ENCODE data around the gene IFNGR2. TPM values are rescaled to one million over a fixed set of nuclear protein-coding genes. Genes with fewer than 3 reads are reported as not detected.
"Not testable (repeated sequence)": the region's sequence is repeated elsewhere in the genome, so short reads cannot be mapped to it uniquely, and the experiment has no call there.

IFNGR2 gene
- total and polyA plus RNA-seq, 4 experiments from 2014 or later, result 8.7 to 24.3 (median 21.8) TPM

DNA sequence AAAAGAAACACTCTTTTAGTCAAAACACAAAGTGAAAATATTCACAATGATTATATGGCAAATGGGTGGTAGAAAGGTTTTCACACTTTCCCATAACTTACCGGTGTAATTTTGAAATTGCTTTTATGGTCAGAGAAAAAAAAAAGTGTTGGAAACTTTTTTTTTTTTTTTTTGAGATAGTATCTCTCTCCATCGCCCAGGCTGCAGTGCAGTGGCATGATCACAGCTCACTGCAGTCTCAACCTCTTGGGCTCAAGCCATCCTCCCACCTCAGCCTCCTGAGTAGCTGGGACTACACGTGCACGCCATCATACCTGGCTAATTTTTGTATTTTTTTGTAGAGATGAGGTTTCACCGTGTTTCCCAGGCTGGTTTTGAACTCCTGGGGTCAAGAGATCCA lies 3.3 kb downstream of the IFNGR2 start:
- ChIA-PET CTCF (ENCODE audit: partially characterized antibody) (interaction anchor here (1.4 to 3.2 kb wide), 3 partner anchors 37 to 46 kb away, joined by 3 to 15 read pairs (median 6); no protein-coding TSS in a partner anchor), POLR2A (ENCODE audit: partially characterized antibody) (interaction anchor here (1.0 to 2.4 kb wide), 4 partner anchors 21 to 81 kb away, joined by 3 to 12 read pairs (median 8); partner anchors contain the start of gene IFNAR1)
- peaks cover 31% of the 10 kb centered on the region for H3K4me1 ChIP-seq (ENCODE audit: insufficient read depth, low read length)
- peak overlapping the region in 1 of 7 donors; percentile 25 for H3K27ac Mint-ChIP-seq
- H3K4me1 Mint-ChIP-seq, result peaks cover 19 to 53% (median 37%) of the 10 kb centered on the region in 4 donors
- no peaks in the 10 kb centered on the region for H3K9me3 ChIP-seq (ENCODE audit: control insufficient read depth in 1 of 2, low read length in 2 of 2)
- peaks cover 3% of the 10 kb centered on the region in 2 donors for H3K36me3 Mint-ChIP-seq
- H3K27me3 ChIP-seq (ENCODE audit: insufficient read depth, low read length), result no peaks in the 10 kb centered on the region
- peaks cover 0 to 2% of the 10 kb centered on the region in 2 donors for H3K27me3 Mint-ChIP-seq
- no peak overlapping the region for H3K27ac ChIP-seq (ENCODE audit: low read depth, low read length)
- peak overlapping the region in 5 of 8 donors; percentile 17 to 94 (median 45) for H3K4me3 Mint-ChIP-seq
- H3K4me3 ChIP-seq (ENCODE audit: low read length in 2 of 2), result no peak overlapping the region
- intact Hi-C loops (cut with micrococcal nuclease), result no loop called here
- DNase-seq, result no peak
- no peaks in the 10 kb centered on the region for H3K36me3 ChIP-seq (ENCODE audit: insufficient read depth, low read length)
- H3K9me3 Mint-ChIP-seq, result no peaks in the 10 kb centered on the region

DNA sequence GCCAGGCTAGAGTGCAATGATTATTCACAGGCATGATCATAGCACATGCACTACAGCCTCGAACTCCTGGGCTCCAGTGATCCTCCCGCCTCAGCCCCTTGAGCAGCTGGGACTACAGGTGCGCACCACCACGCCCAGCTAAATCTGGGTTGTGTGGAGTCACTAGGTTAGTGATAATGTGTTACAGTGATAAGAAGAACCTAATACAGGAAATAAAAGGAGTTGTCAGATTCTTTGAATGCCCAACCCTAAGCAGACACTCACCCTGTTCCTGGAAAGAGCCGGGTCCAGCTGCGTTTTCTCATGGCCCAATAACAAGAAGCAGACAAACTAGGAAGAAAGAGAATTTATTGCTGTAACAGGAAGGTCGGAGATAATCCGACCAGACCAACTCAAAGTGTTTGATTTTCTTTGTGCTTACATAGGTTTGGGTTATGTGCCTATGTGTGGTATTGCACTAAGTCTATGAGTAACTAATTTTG lies 8.8 kb downstream of the IFNGR2 start:
- peaks cover 23 to 53% (median 30%) of the 10 kb centered on the region in 4 donors for H3K4me1 Mint-ChIP-seq
- no peaks in the 10 kb centered on the region for H3K36me3 ChIP-seq (ENCODE audit: insufficient read depth, low read length)
- H3K9me3 Mint-ChIP-seq, result no peaks in the 10 kb centered on the region
- no peak for DNase-seq
- no peaks in the 10 kb centered on the region for H3K9me3 ChIP-seq (ENCODE audit: control insufficient read depth in 1 of 2, low read length in 2 of 2)
- POLR2A ChIA-PET (ENCODE audit: partially characterized antibody), result no interaction called here
- CTCF ChIA-PET (ENCODE audit: partially characterized antibody), result interaction anchor here (2.6 kb wide), 1 partner anchor 50 kb away, joined by 12 read pairs; no protein-coding TSS in a partner anchor
- H3K36me3 Mint-ChIP-seq, result peaks cover 12 to 14% of the 10 kb centered on the region in 2 donors
- no peaks in the 10 kb centered on the region for H3K27me3 Mint-ChIP-seq
- H3K4me3 Mint-ChIP-seq, result peak overlapping the region in 2 of 8 donors; percentile 8 to 18
- no peaks in the 10 kb centered on the region for H3K27me3 ChIP-seq (ENCODE audit: insufficient read depth, low read length)
- peak overlapping the region in 3 of 7 donors; percentile 23 to 68 (median 32) for H3K27ac Mint-ChIP-seq
- H3K4me3 ChIP-seq (ENCODE audit: low read length in 2 of 2), result no peak overlapping the region
- H3K27ac ChIP-seq (ENCODE audit: low read depth, low read length), result no peak overlapping the region
- peaks cover 11% of the 10 kb centered on the region for H3K4me1 ChIP-seq (ENCODE audit: insufficient read depth, low read length)
- intact Hi-C loops (cut with micrococcal nuclease), result no loop called here

DNA sequence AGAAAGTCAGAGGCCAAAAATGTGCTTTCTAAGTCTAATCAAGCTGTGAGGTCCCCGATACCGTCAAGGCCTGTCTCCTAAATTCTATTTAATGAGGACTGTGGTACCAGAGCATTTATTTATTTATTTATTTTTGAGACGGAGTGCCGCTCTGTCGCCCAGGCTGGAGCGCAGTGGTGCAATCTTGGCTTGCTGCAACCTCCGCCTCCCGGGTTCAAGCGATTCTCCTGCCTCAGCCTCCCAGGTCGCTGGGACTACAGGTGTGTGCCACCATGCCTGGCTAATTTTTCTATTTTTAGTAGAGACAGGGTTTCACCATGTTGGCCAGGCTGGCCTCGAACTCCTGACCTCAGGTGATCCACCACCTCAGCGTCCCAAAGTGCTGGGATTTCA lies 9.2 kb downstream of the IFNGR2 start:
- H3K36me3 Mint-ChIP-seq, result peaks cover 12 to 14% of the 10 kb centered on the region in 2 donors
- not testable (repeated sequence) for H3K27ac ChIP-seq (ENCODE audit: low read depth, low read length)

DNA sequence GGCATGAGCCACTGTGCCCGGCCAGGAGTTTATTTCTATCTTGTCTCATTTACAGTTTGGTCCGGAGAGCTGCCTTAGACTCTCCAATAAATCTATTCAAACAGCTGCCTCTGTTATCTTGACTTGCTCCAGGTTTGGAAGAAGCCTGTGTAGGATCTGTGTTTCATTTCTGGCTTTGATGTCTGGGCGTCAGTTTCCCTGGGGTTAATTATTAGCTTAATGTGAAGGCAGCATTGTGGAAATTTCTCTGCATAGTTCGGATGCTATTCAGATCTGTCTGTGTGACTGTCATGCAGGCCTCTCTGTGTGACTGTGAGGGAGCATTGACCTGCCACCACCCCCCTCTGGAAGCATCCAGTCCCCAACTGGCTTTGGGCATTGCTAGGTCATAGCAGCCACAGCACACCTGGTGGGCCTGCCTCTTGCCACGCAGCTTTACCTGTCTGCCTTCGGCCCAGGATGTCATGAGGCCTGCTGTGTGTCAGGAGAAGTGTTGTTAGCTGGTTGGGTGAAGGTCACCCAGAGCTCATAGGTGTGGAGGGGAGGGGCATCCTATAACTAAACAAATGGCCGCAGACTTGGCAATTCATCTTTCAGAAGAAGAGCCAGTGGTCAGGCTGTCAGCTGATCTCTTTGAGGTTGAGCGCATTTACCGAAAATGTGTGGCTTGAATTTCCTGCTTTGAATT lies 9.8 kb downstream of the IFNGR2 start:
- peak overlapping the region in 6 of 8 donors; percentile 15 to 58 (median 41) for H3K4me3 Mint-ChIP-seq
- no peaks in the 10 kb centered on the region for H3K36me3 ChIP-seq (ENCODE audit: insufficient read depth, low read length)
- intact Hi-C loops (cut with micrococcal nuclease), result no loop called here
- CTCF ChIA-PET (ENCODE audit: partially characterized antibody), result interaction anchor here (1.1 to 2.6 kb wide), 2 partner anchors 9 to 51 kb away, joined by 3 to 12 read pairs; no protein-coding TSS in a partner anchor
- peaks cover 11% of the 10 kb centered on the region for H3K4me1 ChIP-seq (ENCODE audit: insufficient read depth, low read length)
- H3K27ac ChIP-seq (ENCODE audit: low read depth, low read length), result no peak overlapping the region
- no peak overlapping the region for H3K4me3 ChIP-seq (ENCODE audit: low read length in 2 of 2)
- H3K9me3 Mint-ChIP-seq, result no peaks in the 10 kb centered on the region
- H3K27me3 ChIP-seq (ENCODE audit: insufficient read depth, low read length), result no peaks in the 10 kb centered on the region
- H3K9me3 ChIP-seq (ENCODE audit: control insufficient read depth in 1 of 2, low read length in 2 of 2), result no peaks in the 10 kb centered on the region
- POLR2A ChIA-PET (ENCODE audit: partially characterized antibody), result no interaction called here
- H3K36me3 Mint-ChIP-seq, result peaks cover 12 to 15% of the 10 kb centered on the region in 2 donors
- H3K27me3 Mint-ChIP-seq, result no peaks in the 10 kb centered on the region
- DNase-seq, result no peak
- peaks cover 18 to 48% (median 26%) of the 10 kb centered on the region in 4 donors for H3K4me1 Mint-ChIP-seq
- H3K27ac Mint-ChIP-seq, result peak overlapping the region; percentile 11 to 80 (median 42)

More for the DNA sequence above, 9.2 kb downstream of the IFNGR2 start:
- H3K27me3 Mint-ChIP-seq; DNase-seq; H3K9me3 Mint-ChIP-seq; H3K36me3 ChIP-seq (ENCODE audit: insufficient read depth, low read length); intact Hi-C loops (cut with micrococcal nuclease); H3K27me3 ChIP-seq (ENCODE audit: insufficient read depth, low read length); H3K4me3 Mint-ChIP-seq; POLR2A ChIA-PET (ENCODE audit: partially characterized antibody); H3K9me3 ChIP-seq (ENCODE audit: control insufficient read depth in 1 of 2, low read length in 2 of 2); H3K4me3 ChIP-seq (ENCODE audit: low read length in 2 of 2): not testable (repeated sequence)
- peaks cover 11% of the 10 kb centered on the region for H3K4me1 ChIP-seq (ENCODE audit: insufficient read depth, low read length)
- peaks cover 18 to 48% (median 27%) of the 10 kb centered on the region in 4 donors for H3K4me1 Mint-ChIP-seq
- CTCF ChIA-PET (ENCODE audit: partially characterized antibody), result interaction anchor here (1.1 to 2.6 kb wide), 2 partner anchors 9 to 51 kb away, joined by 3 to 12 read pairs; no protein-coding TSS in a partner anchor
- H3K27ac Mint-ChIP-seq, result peak overlapping the region in 2 of 7 donors; percentile 23 to 80

DNA sequence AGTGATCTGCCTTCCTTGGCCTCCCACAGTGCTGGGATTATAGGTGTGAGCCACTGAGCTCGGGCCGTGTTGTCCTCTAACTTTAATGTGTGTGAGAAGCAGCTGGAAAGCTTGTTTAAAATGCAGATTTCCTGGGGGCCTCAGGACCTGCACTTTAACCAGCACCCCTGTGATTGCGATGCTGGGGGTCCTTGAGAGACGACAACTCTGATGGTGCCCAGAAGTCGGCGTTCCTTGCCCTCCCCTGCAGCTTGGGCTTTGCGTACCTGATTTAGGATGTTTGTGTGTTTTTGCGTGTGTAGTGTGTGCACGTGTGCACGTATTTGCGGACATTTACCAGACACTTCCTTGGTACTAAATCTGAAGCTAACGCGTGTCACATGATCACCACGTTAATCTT lies 10.9 kb downstream of the IFNGR2 start:
- Histone ChIP-seq H3K4me1 (ENCODE audit: insufficient read depth, low read length) (peaks cover 11% of the 10 kb centered on the region), H3K4me3 (ENCODE audit: low read length in 2 of 2) (no peak overlapping the region), H3K27me3 (ENCODE audit: insufficient read depth, low read length) (no peaks in the 10 kb centered on the region), H3K9me3 (ENCODE audit: control insufficient read depth in 1 of 2, low read length in 2 of 2) (no peaks in the 10 kb centered on the region), H3K36me3 (ENCODE audit: insufficient read depth, low read length) (no peaks in the 10 kb centered on the region), H3K27ac (ENCODE audit: low read depth, low read length) (no peak overlapping the region)
- Mint-ChIP-seq H3K27me3 (no peaks in the 10 kb centered on the region), H3K4me3 (no peak overlapping the region), H3K27ac (no peak overlapping the region), H3K9me3 (no peaks in the 10 kb centered on the region), H3K36me3 (peaks cover 9 to 20% of the 10 kb centered on the region in 2 donors), H3K4me1 (peaks cover 15 to 43% (median 25%) of the 10 kb centered on the region in 4 donors)
- no peak for DNase-seq
- POLR2A ChIA-PET (ENCODE audit: partially characterized antibody), result no interaction called here
- intact Hi-C loops (cut with micrococcal nuclease), result no loop called here
- CTCF ChIA-PET (ENCODE audit: partially characterized antibody), result interaction anchor here (1.3 to 2.6 kb wide), 2 partner anchors 14 to 53 kb away, joined by 4 to 12 read pairs; no protein-coding TSS in a partner anchor

DNA sequence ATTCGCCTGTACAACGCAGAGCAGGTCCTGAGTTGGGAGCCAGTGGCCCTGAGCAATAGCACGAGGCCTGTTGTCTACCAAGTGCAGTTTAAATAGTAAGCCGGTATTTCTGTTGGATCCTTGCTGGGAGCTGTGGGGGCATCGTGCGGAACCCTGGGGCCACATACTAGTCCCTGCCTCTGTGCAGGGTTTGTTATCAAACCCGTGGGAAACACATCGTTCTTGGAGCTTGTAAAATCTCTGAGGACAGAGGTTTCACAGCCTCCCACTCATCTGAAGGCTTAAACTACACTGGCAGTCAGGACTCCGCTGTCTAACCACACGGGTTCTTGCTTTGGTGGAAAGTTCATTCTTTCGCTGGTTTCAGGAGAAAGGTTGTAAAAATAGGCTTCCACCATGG lies 11.7 kb downstream of the IFNGR2 start:
- Mint-ChIP-seq H3K4me1 (peaks cover 15 to 37% (median 22%) of the 10 kb centered on the region in 4 donors), H3K4me3 (peak overlapping the region in 1 of 8 donors; percentile 10), H3K27me3 (no peaks in the 10 kb centered on the region), H3K27ac (peak overlapping the region in 2 of 7 donors; percentile 1 to 74), H3K9me3 (no peaks in the 10 kb centered on the region), H3K36me3 (peaks cover 14 to 26% of the 10 kb centered on the region in 2 donors)
- ChIA-PET POLR2A (ENCODE audit: partially characterized antibody) (no interaction called here), CTCF (ENCODE audit: partially characterized antibody) (interaction anchor here (1.3 to 1.7 kb wide), 2 partner anchors 13 to 218 kb away, joined by 4 read pairs; no protein-coding TSS in a partner anchor)
- Histone ChIP-seq H3K4me3 (ENCODE audit: low read length in 2 of 2) (no peak overlapping the region), H3K27me3 (ENCODE audit: insufficient read depth, low read length) (no peaks in the 10 kb centered on the region), H3K36me3 (ENCODE audit: insufficient read depth, low read length) (no peaks in the 10 kb centered on the region), H3K9me3 (ENCODE audit: control insufficient read depth in 1 of 2, low read length in 2 of 2) (no peaks in the 10 kb centered on the region), H3K27ac (ENCODE audit: low read depth, low read length) (no peak overlapping the region), H3K4me1 (ENCODE audit: insufficient read depth, low read length) (peaks cover 11% of the 10 kb centered on the region)
- no peak for DNase-seq
- intact Hi-C loops (cut with micrococcal nuclease), result no loop called here

DNA sequence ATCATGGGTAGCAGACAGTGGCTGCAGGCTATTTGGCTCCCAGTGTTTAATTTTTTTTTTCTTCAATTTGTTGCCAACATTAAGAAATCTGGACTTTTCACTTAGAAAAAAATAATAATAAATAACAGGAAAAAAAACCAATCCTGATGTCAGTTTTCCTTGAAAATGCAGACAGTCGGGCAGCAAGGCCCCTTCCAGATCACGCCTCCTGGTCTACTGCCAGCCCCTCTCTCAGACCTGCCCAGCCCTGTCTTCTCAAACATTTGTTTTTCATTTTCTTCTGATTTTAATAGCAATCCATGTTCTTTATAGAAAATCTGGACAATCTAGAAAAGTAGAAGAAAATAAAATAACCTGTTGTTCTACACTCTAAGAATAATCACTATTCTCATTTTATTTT lies 15.5 kb downstream of the IFNGR2 start:
- H3K27me3 ChIP-seq (ENCODE audit: insufficient read depth, low read length), result no peaks in the 10 kb centered on the region
- H3K4me1 ChIP-seq (ENCODE audit: insufficient read depth, low read length), result peaks cover under 1% of the 10 kb centered on the region
- Mint-ChIP-seq H3K4me3 (no peak overlapping the region), H3K4me1 (peaks cover 0 to 11% (median 6%) of the 10 kb centered on the region in 4 donors), H3K9me3 (no peaks in the 10 kb centered on the region), H3K27me3 (no peaks in the 10 kb centered on the region), H3K27ac (no peak overlapping the region), H3K36me3 (peaks cover 31 to 35% of the 10 kb centered on the region in 2 donors)
- H3K36me3 ChIP-seq (ENCODE audit: insufficient read depth, low read length), result peaks cover 11% of the 10 kb centered on the region
- no peak overlapping the region for H3K27ac ChIP-seq (ENCODE audit: low read depth, low read length)
- intact Hi-C loops (cut with micrococcal nuclease), result no loop called here
- H3K9me3 ChIP-seq (ENCODE audit: control insufficient read depth in 1 of 2, low read length in 2 of 2), result no peaks in the 10 kb centered on the region
- POLR2A ChIA-PET (ENCODE audit: partially characterized antibody), result no interaction called here
- CTCF ChIA-PET (ENCODE audit: partially characterized antibody), result no interaction called here
- no peak for DNase-seq
- no peak overlapping the region for H3K4me3 ChIP-seq (ENCODE audit: low read length in 2 of 2)

Measured in CD4-positive, alpha-beta memory T cell (primary cell).